Measurements from ENCODE around the gene RAB43.

RAB43 gene

DNA sequence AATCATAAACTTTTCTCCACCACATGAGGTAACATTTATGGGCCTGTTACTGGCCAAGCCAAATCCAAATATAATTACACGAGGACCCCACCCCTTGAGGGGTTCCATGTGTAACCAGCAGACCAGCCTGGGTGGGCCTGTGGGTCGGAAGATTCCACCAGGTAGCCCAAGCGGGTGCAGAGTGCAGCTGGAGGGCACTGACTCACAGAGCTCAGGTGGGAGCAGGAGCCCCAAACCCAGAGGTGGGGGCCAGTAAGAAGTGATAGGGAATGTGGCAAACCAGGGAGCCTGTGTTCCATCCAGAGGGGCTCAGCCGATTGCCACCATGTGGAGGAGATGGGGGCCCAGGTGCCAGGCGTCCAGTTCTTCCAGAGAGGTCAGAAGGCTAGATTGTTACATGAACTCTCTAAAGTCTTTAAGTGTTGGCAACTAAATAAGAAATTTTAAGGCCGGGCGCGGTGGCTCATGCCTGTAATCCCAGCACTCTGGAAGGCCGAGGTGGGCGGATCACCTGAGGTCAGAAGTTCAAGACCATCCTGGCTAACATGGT lies 58.4 kb downstream of the RAB43 start:
- TF ChIP-seq SPI1 (IDR thresholded peaks at IDR 0.05; ENCODE audit: low read depth, low read length) (no peak), POU2F2 (IDR thresholded peaks at IDR 0.05; ENCODE audit: low read depth, low read length) (no peak), POLR2A (IDR thresholded peaks at IDR 0.05; ENCODE audit: low read depth, low read length) (no peak), POLR2AphosphoS5 (IDR thresholded peaks at IDR 0.05; ENCODE audit: low read depth, low read length) (no peak), TAF1 (IDR thresholded peaks at IDR 0.05; ENCODE audit: low read depth, low read length) (no peak), PAX5 (IDR thresholded peaks at IDR 0.05; ENCODE audit: insufficient read depth, low read length, severe bottlenecking) (no peak)
- no peak for DNase-seq (ENCODE audit: insufficient read length, low spot score)
- FAIRE-seq = no peak

DNA sequence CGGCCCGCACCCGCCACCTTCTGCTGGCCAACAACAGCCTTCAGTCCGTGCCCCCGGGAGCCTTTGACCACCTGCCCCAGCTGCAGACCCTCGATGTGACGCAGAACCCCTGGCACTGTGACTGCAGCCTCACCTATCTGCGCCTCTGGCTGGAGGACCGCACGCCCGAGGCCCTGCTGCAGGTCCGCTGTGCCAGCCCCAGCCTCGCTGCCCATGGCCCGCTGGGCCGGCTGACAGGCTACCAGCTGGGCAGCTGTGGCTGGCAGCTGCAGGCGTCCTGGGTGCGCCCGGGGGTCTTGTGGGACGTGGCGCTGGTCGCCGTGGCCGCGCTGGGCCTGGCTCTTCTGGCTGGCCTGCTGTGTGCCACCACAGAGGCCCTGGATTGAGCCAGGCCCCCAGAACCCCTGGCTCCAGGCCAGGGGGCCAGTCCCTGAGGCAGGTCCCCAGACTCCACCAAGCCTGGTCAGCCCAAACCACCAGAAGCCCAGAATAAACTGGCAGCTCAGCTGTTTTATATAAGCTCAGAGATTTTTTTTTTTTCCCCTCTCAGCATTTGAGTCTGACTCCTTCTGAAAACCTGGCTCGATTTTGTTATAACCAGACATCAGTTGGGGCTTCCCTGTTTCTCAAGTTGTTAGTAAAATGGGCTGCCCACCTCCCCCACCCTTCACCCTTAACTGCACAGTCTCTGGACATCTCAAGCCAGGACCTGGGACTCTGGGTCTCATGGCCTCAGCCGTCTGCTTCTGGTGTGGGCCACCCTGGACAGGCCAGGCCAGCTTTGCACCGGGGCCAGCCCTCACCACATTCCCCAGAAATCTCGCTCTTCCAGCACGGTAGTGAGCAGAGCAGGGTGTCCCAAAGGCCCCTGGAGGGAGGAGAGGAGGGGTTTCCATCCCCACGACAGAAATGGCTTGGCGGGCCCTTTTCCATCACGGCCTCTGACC lies 59.4 kb downstream of the RAB43 start:
- no peak for FAIRE-seq
- TF ChIP-seq TAF1 (IDR thresholded peaks at IDR 0.05; ENCODE audit: low read depth, low read length) = no peak
- TF ChIP-seq PAX5 (IDR thresholded peaks at IDR 0.05; ENCODE audit: insufficient read depth, low read length, severe bottlenecking) = no peak
- no peak for TF ChIP-seq POLR2A (IDR thresholded peaks at IDR 0.05; ENCODE audit: low read depth, low read length)
- no peak for TF ChIP-seq SPI1 (IDR thresholded peaks at IDR 0.05; ENCODE audit: low read depth, low read length)
- TF ChIP-seq POU2F2 (IDR thresholded peaks at IDR 0.05; ENCODE audit: low read depth, low read length) = no peak
- no peak for TF ChIP-seq POLR2AphosphoS5 (IDR thresholded peaks at IDR 0.05; ENCODE audit: low read depth, low read length)
- DNase-seq (ENCODE audit: insufficient read length, low spot score) = no peak

DNA sequence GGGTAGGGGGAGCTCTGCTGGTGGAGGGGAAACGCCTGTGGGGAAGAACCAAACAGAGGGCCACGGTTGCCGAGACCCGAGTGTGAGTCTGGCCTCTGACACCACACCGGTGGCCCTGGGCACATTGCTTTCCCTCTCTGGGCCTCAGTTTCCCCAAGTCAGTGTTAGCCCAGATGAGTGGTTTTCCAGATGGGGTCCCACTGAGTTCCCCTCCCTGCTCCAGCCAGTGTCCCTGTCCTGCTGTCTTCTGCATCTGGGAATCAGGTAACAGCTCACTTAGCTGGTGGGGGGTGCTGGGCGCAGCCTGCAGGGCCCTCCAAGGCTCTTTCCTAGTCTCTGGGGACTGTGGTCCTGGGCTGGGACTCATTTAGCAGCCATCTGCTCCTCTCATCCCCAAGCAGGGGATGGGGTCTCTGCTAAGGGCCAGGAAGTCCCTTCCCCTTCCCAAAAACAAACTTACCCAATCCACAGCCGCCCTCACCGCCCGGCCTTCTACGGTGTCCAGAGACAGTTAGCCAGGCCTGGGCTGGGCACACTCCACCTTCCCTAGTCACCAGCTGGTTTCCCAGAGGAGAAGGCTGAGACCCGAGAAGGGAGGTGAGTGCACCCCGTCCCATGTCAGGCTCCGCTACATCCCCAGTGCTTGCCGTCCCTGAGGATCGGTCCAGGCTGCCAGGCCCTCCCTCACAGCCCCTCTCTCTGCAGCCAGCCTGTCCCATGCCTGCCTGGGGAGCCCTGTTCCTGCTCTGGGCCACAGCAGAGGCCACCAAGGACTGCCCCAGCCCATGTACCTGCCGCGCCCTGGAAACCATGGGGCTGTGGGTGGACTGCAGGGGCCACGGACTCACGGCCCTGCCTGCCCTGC lies 60.3 kb downstream of the RAB43 start:
- FAIRE-seq (no peak), DNase-seq (ENCODE audit: insufficient read length, low spot score) (no peak)
- TF ChIP-seq POLR2AphosphoS5 (IDR thresholded peaks at IDR 0.05; ENCODE audit: low read depth, low read length) (no peak), TAF1 (IDR thresholded peaks at IDR 0.05; ENCODE audit: low read depth, low read length) (no peak), PAX5 (IDR thresholded peaks at IDR 0.05; ENCODE audit: insufficient read depth, low read length, severe bottlenecking) (no peak), SPI1 (IDR thresholded peaks at IDR 0.05; ENCODE audit: low read depth, low read length) (no peak), POLR2A (IDR thresholded peaks at IDR 0.05; ENCODE audit: low read depth, low read length) (no peak), POU2F2 (IDR thresholded peaks at IDR 0.05; ENCODE audit: low read depth, low read length) (no peak)

DNA sequence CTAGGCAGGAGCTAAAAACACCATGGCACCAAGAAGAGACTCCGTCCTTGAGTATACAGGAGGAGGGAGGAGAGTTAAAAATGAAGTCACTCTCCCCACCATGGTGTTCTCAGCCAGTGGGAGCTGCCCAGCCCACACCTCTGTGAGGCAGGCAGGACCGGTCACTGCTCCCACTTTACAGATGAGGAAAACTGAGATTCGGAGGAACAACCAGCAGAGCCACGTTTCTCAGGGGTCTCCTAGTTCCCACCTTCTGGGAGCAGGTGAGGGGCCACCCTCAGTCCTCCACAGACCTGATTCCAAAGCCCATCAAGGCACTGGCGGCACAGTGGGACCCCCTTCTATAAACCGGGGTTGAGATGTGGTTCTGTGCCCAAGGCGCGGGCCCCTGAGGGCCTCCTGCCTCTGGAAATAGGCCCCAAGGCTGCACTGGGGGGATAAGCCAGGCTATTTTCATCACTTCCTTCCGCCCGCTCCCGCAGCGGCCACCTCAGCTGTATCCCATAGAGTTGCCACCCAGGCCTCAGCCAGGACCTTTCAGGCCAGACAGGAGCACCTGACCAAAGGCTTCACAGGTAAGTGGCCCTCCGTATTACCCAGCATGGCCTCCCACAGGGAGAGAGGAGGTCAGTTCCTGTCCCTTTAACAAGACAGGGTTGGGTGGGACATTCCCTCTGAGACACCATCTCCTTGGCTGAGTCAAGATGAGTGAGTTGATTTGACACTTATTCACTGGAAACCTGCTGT lies 61.2 kb downstream of the RAB43 start, which contains the start of gene GP9:
Gene GP9 (plus strand): TSS at position 504 of the 747 bp plus-strand sequence. CDS start 961 bp downstream, outside the sequence.
- no peak for DNase-seq (ENCODE audit: insufficient read length, low spot score)
- FAIRE-seq = peak; percentile 66
- no peak for TF ChIP-seq SPI1 (IDR thresholded peaks at IDR 0.05; ENCODE audit: low read depth, low read length)
- TF ChIP-seq PAX5 (IDR thresholded peaks at IDR 0.05; ENCODE audit: insufficient read depth, low read length, severe bottlenecking) = no peak
- no peak for TF ChIP-seq TAF1 (IDR thresholded peaks at IDR 0.05; ENCODE audit: low read depth, low read length)
- TF ChIP-seq POLR2A (IDR thresholded peaks at IDR 0.05; ENCODE audit: low read depth, low read length) = no peak
- no peak for TF ChIP-seq POLR2AphosphoS5 (IDR thresholded peaks at IDR 0.05; ENCODE audit: low read depth, low read length)
- TF ChIP-seq POU2F2 (IDR thresholded peaks at IDR 0.05; ENCODE audit: low read depth, low read length) = no peak

DNA sequence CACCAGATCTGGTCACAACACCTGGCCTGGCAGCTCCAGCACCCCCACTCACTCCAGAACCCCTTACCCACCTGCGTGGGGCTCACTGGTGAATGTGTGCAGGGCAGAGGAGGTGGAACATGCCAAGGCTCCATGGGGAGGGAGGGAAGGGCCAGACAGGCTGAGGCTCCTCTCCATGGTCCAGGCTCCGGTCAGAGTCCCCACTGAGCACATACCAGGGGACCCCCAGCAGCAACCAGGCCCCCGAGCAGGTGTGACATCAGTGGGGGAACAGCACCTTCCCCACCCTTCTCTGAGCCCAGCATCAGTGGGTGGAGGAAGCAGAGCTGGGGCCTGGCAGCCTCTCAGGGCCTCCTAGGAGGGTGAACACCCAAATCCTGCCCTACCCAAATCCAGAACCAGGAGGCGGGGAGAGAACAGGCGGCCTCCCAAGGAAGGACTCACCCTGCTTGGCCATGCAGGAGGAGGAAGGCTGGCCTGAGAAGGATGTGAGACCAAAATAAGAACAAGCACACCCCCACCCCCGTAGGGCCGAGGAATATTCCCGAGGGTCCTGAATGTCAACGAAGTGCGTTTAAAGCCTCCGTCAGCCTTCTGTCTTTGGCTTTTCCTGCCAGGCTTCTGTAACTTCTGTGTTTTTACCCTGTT lies 62.2 kb downstream of the RAB43 start:
- TF ChIP-seq POLR2A (IDR thresholded peaks at IDR 0.05; ENCODE audit: low read depth, low read length) = no peak
- TF ChIP-seq TAF1 (IDR thresholded peaks at IDR 0.05; ENCODE audit: low read depth, low read length) = no peak
- TF ChIP-seq POLR2AphosphoS5 (IDR thresholded peaks at IDR 0.05; ENCODE audit: low read depth, low read length) = no peak
- TF ChIP-seq PAX5 (IDR thresholded peaks at IDR 0.05; ENCODE audit: insufficient read depth, low read length, severe bottlenecking) = no peak
- no peak for TF ChIP-seq SPI1 (IDR thresholded peaks at IDR 0.05; ENCODE audit: low read depth, low read length)
- no peak for TF ChIP-seq POU2F2 (IDR thresholded peaks at IDR 0.05; ENCODE audit: low read depth, low read length)
- DNase-seq (ENCODE audit: insufficient read length, low spot score) (no peak), FAIRE-seq (no peak)

- FAIRE-seq (peak; percentile 54), DNase-seq (ENCODE audit: insufficient read length, low spot score) (no peak)
- TF ChIP-seq POU2F2 (IDR thresholded peaks at IDR 0.05; ENCODE audit: low read depth, low read length) (no peak), POLR2AphosphoS5 (IDR thresholded peaks at IDR 0.05; ENCODE audit: low read depth, low read length) (no peak), PAX5 (IDR thresholded peaks at IDR 0.05; ENCODE audit: insufficient read depth, low read length, severe bottlenecking) (no peak), SPI1 (IDR thresholded peaks at IDR 0.05; ENCODE audit: low read depth, low read length) (no peak), TAF1 (IDR thresholded peaks at IDR 0.05; ENCODE audit: low read depth, low read length) (no peak), POLR2A (IDR thresholded peaks at IDR 0.05; ENCODE audit: low read depth, low read length) (no peak)
Measured at GRCh38 chr3:129058441-129059200, 63.0 kb downstream of the RAB43 start.

DNA sequence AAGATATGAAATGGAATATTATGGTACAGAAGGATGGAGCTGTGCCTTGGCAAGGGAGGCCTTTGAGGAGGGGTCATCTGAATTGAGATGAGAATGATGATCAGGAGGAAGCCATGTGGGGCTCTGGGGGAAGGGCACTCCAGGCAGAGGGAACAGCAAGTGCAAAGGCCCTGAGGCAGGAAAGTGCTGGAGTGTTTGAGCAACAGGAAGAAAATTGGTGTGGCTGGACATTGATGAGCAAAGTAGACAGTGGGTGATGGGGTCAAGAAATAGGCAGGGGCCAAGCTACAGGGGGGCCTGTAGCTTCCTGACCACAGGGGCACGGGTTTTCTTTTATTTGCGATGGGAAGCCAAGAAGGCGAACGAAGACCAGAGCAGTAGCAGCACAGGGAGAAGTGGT lies 64.4 kb downstream of the RAB43 start:
- DNase-seq (ENCODE audit: insufficient read length, low spot score) (no peak), FAIRE-seq (no peak)
- no peak for TF ChIP-seq SPI1 (IDR thresholded peaks at IDR 0.05; ENCODE audit: low read depth, low read length)
- TF ChIP-seq POLR2AphosphoS5 (IDR thresholded peaks at IDR 0.05; ENCODE audit: low read depth, low read length) = no peak
- no peak for TF ChIP-seq PAX5 (IDR thresholded peaks at IDR 0.05; ENCODE audit: insufficient read depth, low read length, severe bottlenecking)
- TF ChIP-seq POLR2A (IDR thresholded peaks at IDR 0.05; ENCODE audit: low read depth, low read length) = no peak
- TF ChIP-seq POU2F2 (IDR thresholded peaks at IDR 0.05; ENCODE audit: low read depth, low read length) = no peak
